Small intestine (tissue), 7 donors: Measurements from ENCODE around the gene MAPKAPK5. TPM values are rescaled to one million over a fixed set of nuclear protein-coding genes. Genes with fewer than 3 reads are reported as not detected.
"Not testable (repeated sequence)": the region's sequence is repeated elsewhere in the genome, so short reads cannot be mapped to it uniquely, and the experiment has no call there.

Experiments used
- DNase-seq, 2 donors: peaks; one replicate each; pipeline versions ENCODE4 v3.0.0 to v3.0.0-alpha.2; 2013
- FAIRE-seq: peaks from 2 replicates; lab custom pipeline; 2012; peaks lifted over from hg19 to GRCh38; lab: Jason Lieb, UNC
- H3K27ac ChIP-seq, 3 donors: one replicate each; pipeline ENCODE4 v1.5.1; 2013; ENCODE audit warnings: low read length in 2 of 3, mild to moderate bottlenecking in 2 of 3, control low read depth in 1 of 3, inconsistent platforms in 1 of 3, low read depth in 1 of 3, moderate library complexity in 1 of 3
- H3K27me3 ChIP-seq, 3 donors: one replicate each; pipeline ENCODE4 v1.6.1; 2013; ENCODE audit warnings: low read length in 3 of 3, inconsistent platforms in 1 of 3; ENCODE audit not compliant: control insufficient read depth in 3 of 3, insufficient read depth in 3 of 3
- H3K36me3 ChIP-seq, 3 donors: one replicate each; pipeline ENCODE4 v1.6.1; 2013; ENCODE audit warnings: low read length in 3 of 3, inconsistent platforms in 1 of 3, low read depth in 1 of 3, mild to moderate bottlenecking in 1 of 3, moderate library complexity in 1 of 3; ENCODE audit not compliant: control insufficient read depth in 3 of 3, insufficient read depth in 2 of 3
- H3K4me1 ChIP-seq, 3 donors: one replicate each; pipeline ENCODE4 v1.6.1; 2013; ENCODE audit warnings: low read length in 2 of 3, inconsistent platforms in 1 of 3, low read depth in 1 of 3, mild to moderate bottlenecking in 1 of 3, moderate library complexity in 1 of 3; ENCODE audit not compliant: control insufficient read depth in 3 of 3, insufficient read depth in 2 of 3
- H3K4me3 ChIP-seq, 3 donors: one replicate each; pipeline ENCODE4 v1.5.1; 2013; ENCODE audit warnings: low read length in 3 of 3, control low read depth in 1 of 3, inconsistent platforms in 1 of 3, low read depth in 1 of 3, mild to moderate bottlenecking in 1 of 3, moderate library complexity in 1 of 3
- H3K9me3 ChIP-seq, 2 donors: one replicate each; pipeline ENCODE4 v1.6.1; 2013; ENCODE audit warnings: low read depth in 1 of 2, low read length in 1 of 2; ENCODE audit not compliant: control insufficient read depth in 2 of 2, insufficient read depth in 1 of 2
- WGBS, 3 donors: extraction: QIAGEN DNeasy Blood & Tissue Kit; methylation state at CpG; one replicate each; pipeline ENCODE4 v1.1.7; 2013; 5-methylcytosine and 5-hydroxymethylcytosine counted together
- polyA plus RNA-seq, 4 donors: library from polyadenylated mRNA; stranded (reverse) in 3 of 4; unstranded in 1 of 4; fragments of 200-250 nt in 3 of 4; fragments of 120-200 nt in 1 of 4; gene quantifications; one replicate each; pipeline versions ENCODE4 v1.2.1 to v1.2.3, GENCODE V29; 2013
- donor health status: healthy with polysubstance abuse.
- donor health status: control.
- donor health status: control.
- donor health status: Bipolar disorder and iron deficiency.
- donor health status: healthy.

The MAPKAPK5 gene
- polyA plus RNA-seq, 4 donors = 28.4 to 64.8 (median 41.9) TPM

- WGBS, 3 donors = 27 to 47% (median 40%) methylated on average over 2 of the region's 2 CpGs
- no peak for DNase-seq
- H3K4me1 ChIP-seq = peaks cover 0 to 16% (median 0%) of the 10 kb centered on the region in 3 donors
Observed at GRCh38 chr12:111822886-111823285, 19.1 kb upstream of the MAPKAPK5 start.

GRCh38 chr12:111823891-111824290 is 18.1 kb upstream of the MAPKAPK5 start:
- FAIRE-seq = no peak
- peak in 1 of 2 donors; percentile 64 for DNase-seq
- no peak overlapping the region for H3K27ac ChIP-seq
- H3K4me3 ChIP-seq = no peak overlapping the region
- peaks cover 0 to 4% of the 10 kb centered on the region in 2 donors for H3K9me3 ChIP-seq
- H3K36me3 ChIP-seq = no peaks in the 10 kb centered on the region
- WGBS, 3 donors = 27 to 60% (median 32%) methylated on average over 3 of the region's 3 CpGs
- peaks cover 0 to 16% (median 0%) of the 10 kb centered on the region in 3 donors for H3K4me1 ChIP-seq
- no peaks in the 10 kb centered on the region for H3K27me3 ChIP-seq

More at GRCh38 chr12:111822886-111823285, 19.1 kb upstream of the MAPKAPK5 start:
- Histone ChIP-seq H3K27ac (no peak overlapping the region), H3K4me3 (no peak overlapping the region), H3K9me3 (peaks cover 0 to 4% of the 10 kb centered on the region in 2 donors), H3K36me3 (no peaks in the 10 kb centered on the region), H3K27me3 (no peaks in the 10 kb centered on the region)
- no peak for FAIRE-seq

GRCh38 chr12:111824312-111824711 is 17.7 kb upstream of the MAPKAPK5 start:
- H3K4me1 ChIP-seq = peaks cover 0 to 12% (median 0%) of the 10 kb centered on the region in 3 donors
- DNase-seq, H3K9me3 ChIP-seq, FAIRE-seq, H3K36me3 ChIP-seq, H3K27me3 ChIP-seq, H3K4me3 ChIP-seq, H3K27ac ChIP-seq: not testable (repeated sequence)
- WGBS, 3 donors = 27 to 43% (median 35%) methylated on average over 4 of the region's 4 CpGs

- Histone ChIP-seq H3K27me3 (no peaks in the 10 kb centered on the region), H3K4me1 (peaks cover 0 to 1% (median 0%) of the 10 kb centered on the region in 3 donors), H3K4me3 (no peak overlapping the region), H3K36me3 (no peaks in the 10 kb centered on the region), H3K9me3 (peaks cover 0 to 4% of the 10 kb centered on the region in 2 donors), H3K27ac (no peak overlapping the region)
- WGBS, 3 donors = 81 to 86% (median 83%) methylated on average over 5 of the region's 5 CpGs
- no peak for DNase-seq
- no peak for FAIRE-seq
Observed at GRCh38 chr12:111825509-111825908, 16.5 kb upstream of the MAPKAPK5 start.

- no peaks in the 10 kb centered on the region for H3K27me3 ChIP-seq
- no peak overlapping the region for H3K27ac ChIP-seq
- FAIRE-seq = no peak
- no peak for DNase-seq
- 77 to 81% (median 79%) methylated on average over 3 of the region's 3 CpGs for WGBS, 3 donors
- H3K9me3 ChIP-seq = no peaks in the 10 kb centered on the region
- H3K36me3 ChIP-seq = no peaks in the 10 kb centered on the region
- H3K4me3 ChIP-seq = no peak overlapping the region
- no peaks in the 10 kb centered on the region for H3K4me1 ChIP-seq
Observed at GRCh38 chr12:111826316-111826715, 15.7 kb upstream of the MAPKAPK5 start.

GRCh38 chr12:111826992-111827391 is 15.0 kb upstream of the MAPKAPK5 start:
- H3K9me3 ChIP-seq = no peaks in the 10 kb centered on the region
- FAIRE-seq (no peak), DNase-seq (no peak)
- no peaks in the 10 kb centered on the region for H3K4me1 ChIP-seq
- H3K27ac ChIP-seq = no peak overlapping the region
- no peaks in the 10 kb centered on the region for H3K36me3 ChIP-seq
- H3K4me3 ChIP-seq = no peak overlapping the region
- WGBS, 3 donors = 63 to 79% (median 65%) methylated on average over 2 of the region's 2 CpGs
- H3K27me3 ChIP-seq = no peaks in the 10 kb centered on the region

GRCh38 chr12:111827907-111828306 is 14.1 kb upstream of the MAPKAPK5 start:
- no peak overlapping the region for H3K27ac ChIP-seq
- no peak for FAIRE-seq
- 80 to 88% (median 87%) methylated on average over 4 of the region's 4 CpGs for WGBS, 3 donors

GRCh38 chr12:111828338-111828979 is 13.6 kb upstream of the MAPKAPK5 start:
- DNase-seq (no peak), FAIRE-seq (no peak)
- no peak overlapping the region for H3K27ac ChIP-seq
- no peak overlapping the region for H3K4me3 ChIP-seq
- H3K9me3 ChIP-seq = no peaks in the 10 kb centered on the region
- no peaks in the 10 kb centered on the region for H3K4me1 ChIP-seq
- WGBS, 3 donors = 81 to 83% (median 83%) methylated on average over 8 of the region's 8 CpGs
- H3K36me3 ChIP-seq = no peaks in the 10 kb centered on the region
- no peaks in the 10 kb centered on the region for H3K27me3 ChIP-seq

More at GRCh38 chr12:111827907-111828306, 14.1 kb upstream of the MAPKAPK5 start:
- Histone ChIP-seq H3K4me1 (no peaks in the 10 kb centered on the region), H3K9me3 (no peaks in the 10 kb centered on the region), H3K27me3 (no peaks in the 10 kb centered on the region), H3K4me3 (no peak overlapping the region), H3K36me3 (no peaks in the 10 kb centered on the region)
- DNase-seq = no peak
